Measurements from ENCODE around the gene PAX8.

PAX8 gene

DNA sequence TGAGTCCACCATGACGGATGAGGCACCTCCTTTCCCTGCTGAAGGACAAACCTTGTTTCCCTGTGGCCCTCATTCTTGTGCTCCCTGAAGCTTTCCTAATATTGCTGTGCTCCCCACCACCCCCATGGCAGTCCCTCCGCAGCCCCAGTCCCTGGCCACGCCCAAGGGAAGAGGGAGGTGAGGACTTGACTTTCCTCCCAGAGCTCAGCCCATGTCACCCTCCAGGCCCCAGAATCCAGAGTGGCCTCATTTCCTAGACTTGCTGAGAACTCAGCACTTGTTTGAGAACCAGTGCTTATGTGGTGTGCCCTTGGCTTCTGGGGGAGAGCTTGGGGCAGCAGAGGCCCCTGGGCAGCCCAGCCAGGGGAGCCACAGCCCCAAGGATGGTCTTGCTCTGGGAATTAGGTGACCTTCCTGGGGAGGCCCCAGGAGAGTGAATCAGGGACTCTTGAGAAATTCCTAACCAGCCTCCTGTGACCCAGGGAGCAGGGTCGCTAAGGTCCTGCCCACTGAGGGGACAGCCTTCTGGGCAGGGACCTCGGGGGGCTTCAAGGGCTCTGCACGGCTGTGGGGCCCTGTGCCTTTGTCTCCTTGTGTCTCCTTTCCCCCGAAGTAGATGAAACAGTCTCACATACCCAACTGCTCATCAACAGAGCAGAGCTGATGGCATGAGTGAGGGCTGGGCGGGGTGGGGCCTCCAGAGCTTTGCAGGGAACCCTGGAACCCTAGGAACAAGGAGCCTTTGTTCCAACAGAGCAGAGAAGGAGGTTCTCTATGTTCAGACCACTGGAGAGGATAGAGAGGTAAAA, 77.0 kb downstream of the PAX8 start:
- DNase-seq = no peak

DNA sequence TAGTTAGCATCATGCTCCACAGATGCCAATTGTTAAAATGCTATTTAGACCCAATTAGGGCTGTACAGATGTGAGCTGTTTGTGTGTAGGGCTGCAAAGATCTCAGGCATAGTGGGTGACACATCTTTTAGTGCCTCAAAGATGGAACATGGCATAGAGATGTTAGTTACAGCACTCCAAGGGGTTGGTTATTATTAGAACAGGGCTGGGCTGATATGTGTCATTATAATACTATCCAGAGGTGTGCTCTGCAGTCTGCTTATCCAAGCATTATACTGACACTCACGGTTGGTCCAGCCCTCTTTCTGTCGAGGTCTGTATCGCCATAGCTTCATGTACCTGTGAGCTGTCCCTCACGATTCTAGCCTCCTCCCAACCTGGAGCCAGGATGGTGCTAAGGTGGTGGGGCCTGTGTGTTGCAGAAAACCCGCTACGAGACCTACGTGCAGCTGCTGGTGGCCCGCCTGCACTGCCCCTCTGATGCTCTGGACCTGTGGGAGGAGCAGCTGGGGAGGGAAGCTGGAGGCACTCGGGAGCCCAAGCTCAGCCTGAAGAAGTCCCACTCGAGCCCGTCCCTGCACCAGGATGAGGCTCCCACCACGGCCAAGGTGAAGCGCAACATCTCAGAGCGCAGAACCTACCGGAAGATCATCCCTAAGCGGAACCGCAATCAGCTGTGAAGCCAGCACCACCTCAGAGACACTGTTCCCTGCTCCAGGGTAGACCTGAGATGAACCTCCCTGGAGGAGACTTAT, 77.8 kb downstream of the PAX8 start:
- DNase-seq = no peak

DNA sequence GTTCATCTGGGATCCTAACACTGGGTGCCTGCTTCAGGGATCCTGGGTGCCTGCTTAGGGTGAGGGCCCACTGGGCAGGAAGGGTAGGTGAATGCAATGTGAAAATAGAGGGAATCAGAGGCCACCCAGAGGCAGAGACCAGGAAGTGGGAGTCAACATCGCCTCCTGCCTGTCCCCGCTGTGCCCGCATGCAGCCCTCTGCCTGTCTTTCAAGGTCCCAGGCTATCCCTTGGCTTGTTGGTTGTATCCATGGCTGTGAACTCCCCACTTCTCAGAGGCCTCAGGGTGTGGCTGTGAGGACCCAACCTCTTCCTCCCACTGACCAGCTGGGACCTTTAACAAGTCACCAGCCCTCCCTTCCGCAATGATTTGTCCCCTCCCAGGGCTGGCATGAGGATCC, 78.5 kb downstream of the PAX8 start:
- no peak for DNase-seq

- DNase-seq = peak; percentile 68
Measured at GRCh38 chr2:113198790-113199612, 79.7 kb downstream of the PAX8 start.

DNA sequence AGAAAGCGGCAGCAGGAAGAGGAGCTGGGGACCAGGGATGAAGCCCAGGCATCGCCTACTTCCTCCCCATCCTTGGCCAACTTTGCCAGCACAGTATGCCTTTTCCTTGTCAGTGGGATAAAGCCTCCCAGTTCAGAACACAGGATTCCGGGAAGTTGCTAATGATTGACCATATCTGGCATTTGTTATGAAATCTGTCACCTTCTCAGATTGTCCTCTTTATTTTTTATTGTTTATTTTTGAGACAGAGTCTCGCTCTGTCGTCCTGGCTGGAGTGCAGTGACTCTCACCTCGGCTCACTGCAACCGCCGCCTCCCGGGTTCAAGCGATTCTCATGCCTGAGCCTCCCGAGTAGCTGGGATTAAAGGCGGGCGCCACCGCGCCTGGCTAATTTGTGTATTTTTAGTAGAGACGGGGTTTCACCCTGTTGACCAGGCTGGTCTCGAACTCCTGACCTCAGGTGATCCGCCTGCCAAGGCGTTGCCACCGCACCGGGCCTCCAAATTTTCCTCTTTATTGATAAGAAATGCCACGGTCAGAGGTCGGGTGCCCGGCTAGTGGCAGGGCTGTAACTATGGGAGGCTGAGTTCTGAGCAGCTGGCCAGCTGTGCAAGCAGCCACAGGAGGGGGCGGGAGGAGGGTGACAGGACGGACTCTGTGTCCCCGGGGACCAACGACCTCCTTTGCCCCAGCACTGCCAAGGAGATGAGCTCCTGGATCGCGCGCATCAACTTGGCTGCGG, 80.5 kb downstream of the PAX8 start:
- no peak for DNase-seq

DNA sequence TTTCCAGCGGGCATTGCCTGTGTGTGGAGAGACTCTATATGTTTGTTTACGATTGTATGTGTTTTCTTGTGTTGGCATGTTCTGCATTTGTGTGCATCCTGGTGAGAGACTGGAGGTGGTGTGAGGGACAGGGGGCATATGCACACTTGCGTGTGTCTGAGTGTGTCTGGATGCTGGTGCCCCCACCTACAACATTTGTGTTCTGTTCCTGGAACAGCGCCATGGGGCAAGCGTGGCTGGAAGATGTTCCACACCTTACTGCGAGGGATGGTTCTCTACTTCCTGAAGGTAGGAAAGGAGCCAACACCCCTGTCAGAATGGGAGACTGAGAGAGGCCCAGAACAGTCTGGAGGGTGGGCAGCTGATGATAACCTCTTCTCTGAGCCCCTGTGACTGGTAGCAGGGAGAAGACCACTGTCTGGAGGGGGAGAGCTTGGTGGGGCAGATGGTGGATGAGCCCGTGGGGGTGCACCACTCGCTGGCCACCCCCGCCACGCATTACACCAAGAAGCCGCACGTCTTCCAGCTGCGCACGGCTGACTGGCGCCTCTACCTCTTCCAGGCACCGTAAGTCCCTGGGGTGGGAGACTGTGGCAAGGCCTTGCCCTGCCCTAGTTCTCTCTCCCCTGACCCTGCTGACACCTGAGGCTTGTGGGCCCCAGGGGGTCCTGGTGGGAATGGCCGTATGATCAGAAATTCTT, 81.2 kb downstream of the PAX8 start:
- DNase-seq = no peak

GRCh38 chr2:113196839-113197238, 81.9 kb downstream of the PAX8 start:
- DNase-seq = no peak

DNA sequence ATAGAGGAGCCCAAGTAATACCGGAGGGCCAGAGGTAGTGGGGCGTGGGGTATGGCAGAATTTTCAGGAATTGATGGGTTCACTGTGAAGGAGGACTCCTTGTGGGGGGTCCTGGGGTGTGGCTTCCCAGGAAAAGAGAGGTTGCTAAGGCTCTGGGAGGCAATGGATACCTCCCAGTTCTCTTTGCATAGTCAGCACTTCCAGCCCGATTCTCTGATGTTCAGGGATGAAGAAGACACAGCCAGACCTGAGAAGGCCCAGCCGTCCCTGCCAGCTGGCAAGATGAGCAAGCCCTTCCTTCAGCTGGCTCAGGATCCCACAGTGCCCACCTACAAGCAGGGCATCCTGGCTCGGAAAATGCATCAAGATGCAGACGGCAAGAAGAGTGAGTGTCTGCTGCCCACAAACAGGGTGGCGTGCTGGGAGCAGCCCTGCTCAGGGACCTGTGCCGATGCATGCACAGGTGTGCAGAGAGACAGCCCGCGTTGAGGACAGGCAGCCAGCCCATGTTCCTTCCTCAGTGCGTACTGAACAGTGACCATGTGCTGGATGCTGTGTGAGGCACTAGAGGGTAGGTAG, 82.7 kb downstream of the PAX8 start:
- no peak for DNase-seq

DNA sequence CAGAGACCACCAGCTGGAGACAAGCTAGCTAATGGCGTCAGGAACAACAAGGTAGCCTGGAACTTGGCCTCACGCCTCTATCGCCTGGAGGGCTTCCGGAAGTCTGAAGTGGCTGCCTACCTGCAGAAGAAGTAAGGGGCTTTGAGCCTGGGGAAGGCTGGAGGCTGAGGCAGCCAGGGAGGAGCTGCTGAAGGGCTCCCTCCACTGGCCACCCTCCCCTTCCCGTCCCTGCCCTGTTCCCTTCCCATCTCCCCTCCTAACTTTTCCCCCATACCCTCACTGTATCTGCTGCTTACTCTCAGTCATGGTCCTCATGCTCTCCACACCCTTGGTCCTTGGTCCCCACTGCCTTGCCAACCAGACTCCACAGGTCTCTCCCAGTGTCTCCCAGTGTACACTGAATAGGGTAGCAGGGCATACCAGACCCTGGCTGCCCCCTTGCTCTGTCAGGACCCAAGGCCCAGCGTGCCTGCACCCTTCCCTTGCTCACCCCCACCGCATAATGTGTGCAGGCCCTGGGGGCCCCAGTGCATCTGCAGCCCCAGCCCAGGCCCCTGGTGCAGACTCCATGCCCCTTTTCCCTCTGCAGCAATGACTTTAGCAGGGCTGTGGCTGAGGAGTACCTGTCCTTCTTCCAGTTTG, 86.1 kb downstream of the PAX8 start:
- DNase-seq = no peak

- DNase-seq = no peak
Measured at GRCh38 chr2:113190871-113191270, 87.8 kb downstream of the PAX8 start.

DNA sequence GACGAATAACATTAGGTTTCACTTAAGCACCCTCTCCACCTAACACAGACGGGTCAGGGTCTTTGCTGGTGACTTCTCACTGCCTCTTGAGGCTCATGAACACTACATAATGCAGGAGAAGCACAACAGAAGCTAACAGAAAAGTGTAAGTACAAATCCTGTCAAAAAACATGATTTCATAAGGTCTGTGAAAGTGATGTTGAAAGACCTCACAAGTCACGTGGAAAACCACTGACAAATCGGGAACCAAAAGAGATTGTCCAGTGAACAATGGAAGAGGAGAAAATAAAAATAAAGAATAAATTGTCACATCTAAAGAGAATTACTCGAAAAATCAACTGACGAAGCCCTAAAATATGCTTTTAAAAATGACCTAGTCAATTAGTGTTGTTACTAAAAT, 91.0 kb downstream of the PAX8 start:
- DNase-seq = no peak

DNA sequence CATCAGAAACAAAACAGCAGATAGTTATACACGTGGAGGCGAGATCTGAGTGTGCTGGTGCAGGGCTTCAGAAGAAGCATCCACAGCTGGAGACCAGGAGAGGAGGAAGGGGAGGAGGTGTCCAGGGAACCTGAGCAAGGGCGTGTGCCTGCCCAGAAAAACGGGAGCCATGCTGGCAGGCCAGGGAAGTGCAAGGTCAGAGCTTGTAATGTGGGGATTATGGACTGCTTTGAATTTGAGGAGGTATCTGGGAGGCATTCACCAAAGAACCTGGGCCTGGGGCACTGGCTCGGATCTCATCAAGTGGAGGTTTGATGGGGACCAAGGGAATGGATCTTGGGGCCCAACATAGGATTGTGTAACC, 92.3 kb downstream of the PAX8 start:
- no peak for DNase-seq

- no peak for DNase-seq
Measured at GRCh38 chr2:113185664-113186432, 92.9 kb downstream of the PAX8 start.

DNA sequence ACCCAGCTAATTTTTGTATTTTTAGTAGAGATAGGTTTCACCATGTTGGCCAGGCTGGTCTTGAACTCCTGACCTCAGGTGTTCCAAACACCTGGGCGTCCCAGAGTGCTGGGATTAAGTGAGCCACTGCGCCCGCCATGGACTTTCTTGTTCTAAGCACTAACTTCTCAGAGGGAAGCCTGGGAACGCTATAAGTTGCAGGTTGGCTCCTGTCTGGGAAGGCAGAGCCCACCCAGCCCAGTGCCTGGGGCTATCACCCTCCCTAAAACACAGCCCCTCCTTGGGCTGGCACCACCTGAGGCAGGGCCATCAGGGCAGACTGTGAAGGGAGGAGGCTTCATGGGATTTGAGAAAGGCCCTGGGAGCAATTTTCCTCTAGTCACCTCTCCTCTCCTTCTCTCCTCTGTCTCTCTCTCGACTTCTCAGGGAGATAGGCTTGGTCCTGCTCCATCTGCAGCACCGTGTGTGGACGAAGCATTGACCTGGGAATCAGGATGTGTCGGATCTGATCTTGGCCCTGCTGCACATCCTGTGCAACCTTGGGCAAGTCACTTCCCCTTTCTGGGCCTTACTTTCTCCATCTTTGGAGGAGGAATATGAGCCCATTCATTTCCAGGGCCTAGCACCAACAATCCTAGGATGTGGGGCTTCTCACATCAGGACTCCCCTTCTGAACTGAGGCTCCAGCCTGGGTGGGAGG, 94.0 kb downstream of the PAX8 start:
- DNase-seq = no peak

GRCh38 chr2:113183703-113184102, 95.0 kb downstream of the PAX8 start:
- no peak for DNase-seq

- DNase-seq = no peak
Measured at GRCh38 chr2:113183264-113183663, 95.5 kb downstream of the PAX8 start.

- DNase-seq = no peak
Measured at GRCh38 chr2:113182471-113183260, 96.1 kb downstream of the PAX8 start.

GRCh38 chr2:113181258-113182051, 97.3 kb downstream of the PAX8 start:
- DNase-seq = no peak

Data from NCI-H1436 (cell line).